ENCODE data around the gene CARD14.

The CARD14 gene

DNA sequence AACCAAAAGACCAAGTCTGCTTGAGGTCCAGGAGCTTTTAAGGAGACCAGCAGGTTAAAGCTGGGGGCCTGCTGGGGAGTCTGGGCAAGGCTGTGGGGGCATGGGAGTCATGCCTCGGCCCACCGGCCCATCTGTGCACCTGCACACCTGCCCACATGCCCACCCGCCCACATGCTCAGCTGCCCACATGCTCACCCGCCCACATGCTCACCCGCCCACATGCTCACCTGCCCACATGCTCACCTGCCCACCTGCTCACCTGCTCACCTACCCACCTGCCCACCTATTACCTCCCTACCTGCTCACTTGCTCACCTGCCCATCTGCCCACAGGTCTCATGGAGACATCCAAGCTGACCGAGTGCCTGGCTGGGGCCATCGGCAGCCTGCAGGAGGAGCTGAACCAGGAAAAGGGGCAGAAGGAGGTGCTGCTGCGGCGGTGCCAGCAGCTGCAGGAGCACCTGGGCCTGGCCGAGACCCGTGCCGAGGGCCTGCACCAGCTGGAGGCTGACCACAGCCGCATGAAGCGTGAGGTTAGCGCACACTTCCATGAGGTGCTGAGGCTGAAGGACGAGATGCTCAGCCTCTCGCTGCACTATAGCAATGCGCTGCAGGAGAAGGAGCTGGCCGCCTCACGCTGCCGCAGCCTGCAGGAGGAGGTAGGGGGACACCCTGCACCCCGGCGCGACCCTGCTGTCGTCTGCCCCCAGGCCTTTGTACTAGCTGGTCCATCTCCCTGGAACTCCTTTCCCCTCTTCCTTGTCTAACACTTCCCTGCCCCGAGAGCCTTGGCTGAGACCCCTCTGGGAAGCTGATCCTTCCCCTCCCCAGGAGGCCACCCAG lies 14.0 kb downstream of the CARD14 start:
- TF ChIP-seq, protein P1, sequence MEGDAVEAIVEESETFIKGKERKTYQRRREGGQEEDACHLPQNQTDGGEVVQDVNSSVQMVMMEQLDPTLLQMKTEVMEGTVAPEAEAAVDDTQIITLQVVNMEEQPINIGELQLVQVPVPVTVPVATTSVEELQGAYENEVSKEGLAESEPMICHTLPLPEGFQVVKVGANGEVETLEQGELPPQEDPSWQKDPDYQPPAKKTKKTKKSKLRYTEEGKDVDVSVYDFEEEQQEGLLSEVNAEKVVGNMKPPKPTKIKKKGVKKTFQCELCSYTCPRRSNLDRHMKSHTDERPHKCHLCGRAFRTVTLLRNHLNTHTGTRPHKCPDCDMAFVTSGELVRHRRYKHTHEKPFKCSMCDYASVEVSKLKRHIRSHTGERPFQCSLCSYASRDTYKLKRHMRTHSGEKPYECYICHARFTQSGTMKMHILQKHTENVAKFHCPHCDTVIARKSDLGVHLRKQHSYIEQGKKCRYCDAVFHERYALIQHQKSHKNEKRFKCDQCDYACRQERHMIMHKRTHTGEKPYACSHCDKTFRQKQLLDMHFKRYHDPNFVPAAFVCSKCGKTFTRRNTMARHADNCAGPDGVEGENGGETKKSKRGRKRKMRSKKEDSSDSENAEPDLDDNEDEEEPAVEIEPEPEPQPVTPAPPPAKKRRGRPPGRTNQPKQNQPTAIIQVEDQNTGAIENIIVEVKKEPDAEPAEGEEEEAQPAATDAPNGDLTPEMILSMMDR (IDR thresholded peaks at IDR 0.05; ENCODE audit: low read depth, low read length) = no peak
- no peak for DNase-seq (ENCODE audit: extremely low read depth, low read depth)

DNA sequence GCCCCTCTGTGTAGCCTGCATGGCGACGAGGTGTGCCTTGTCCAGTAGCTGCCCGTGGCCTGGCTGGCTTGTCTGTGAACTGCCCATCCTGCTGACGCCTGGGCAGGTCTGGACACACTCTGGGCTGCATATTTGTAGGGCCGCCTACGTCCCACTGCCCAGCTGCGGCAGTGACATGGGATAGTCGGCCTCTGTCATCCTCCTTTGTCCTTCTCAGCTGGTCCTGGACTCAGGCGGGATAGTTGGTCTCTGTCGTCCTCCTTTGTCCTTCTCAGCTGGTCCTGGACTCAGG lies 14.5 kb downstream of the CARD14 start:
- TF ChIP-seq, protein P1 (IDR thresholded peaks at IDR 0.05; ENCODE audit: low read depth, low read length) = no peak
- DNase-seq (ENCODE audit: extremely low read depth, low read depth) = no peak

DNA sequence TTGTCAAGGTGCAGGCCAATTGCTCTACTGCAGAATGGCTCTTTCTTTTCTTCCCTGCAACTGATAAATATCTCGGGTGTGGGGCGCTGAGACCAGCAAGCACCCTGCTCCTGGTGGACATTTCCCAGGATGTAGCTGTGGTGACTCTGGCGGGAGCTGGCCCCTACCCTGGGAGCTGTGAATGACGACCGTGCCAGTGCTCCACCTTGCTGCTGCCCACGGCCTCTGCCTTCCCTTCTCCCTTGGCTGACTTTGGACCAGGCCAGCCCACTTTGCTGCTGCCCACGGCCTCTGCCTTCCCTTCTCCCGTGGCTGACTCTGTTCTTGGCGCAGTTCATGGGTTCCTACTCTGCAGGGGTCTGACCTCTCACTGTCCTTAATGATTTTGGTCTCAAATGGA lies 16.1 kb downstream of the CARD14 start:
- DNase-seq (ENCODE audit: extremely low read depth, low read depth) = no peak
- TF ChIP-seq, protein P1 (IDR thresholded peaks at IDR 0.05; ENCODE audit: low read depth, low read length) = no peak

DNA sequence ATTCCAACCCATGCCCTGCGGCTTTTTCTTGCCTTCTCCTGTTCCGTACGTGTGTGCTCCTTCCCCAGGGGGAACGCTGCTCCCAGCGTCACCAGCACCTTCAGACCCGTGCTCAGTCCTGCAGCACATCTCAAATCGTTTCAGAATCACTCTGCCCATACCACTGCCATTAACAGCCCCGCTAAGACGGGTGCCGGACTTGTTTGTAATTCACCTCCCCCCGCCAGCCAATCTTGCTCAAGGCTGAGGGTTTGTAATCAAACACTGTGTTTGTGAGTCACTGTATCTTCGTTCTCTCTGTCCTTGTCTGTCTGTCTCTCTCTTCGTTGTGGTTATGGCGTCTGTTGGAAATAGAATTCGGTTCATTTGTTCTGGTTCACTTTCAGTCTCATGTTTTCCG lies 17.3 kb downstream of the CARD14 start:
- TF ChIP-seq, protein P1 (IDR thresholded peaks at IDR 0.05; ENCODE audit: low read depth, low read length) = no peak
- no peak for DNase-seq (ENCODE audit: extremely low read depth, low read depth)

DNA sequence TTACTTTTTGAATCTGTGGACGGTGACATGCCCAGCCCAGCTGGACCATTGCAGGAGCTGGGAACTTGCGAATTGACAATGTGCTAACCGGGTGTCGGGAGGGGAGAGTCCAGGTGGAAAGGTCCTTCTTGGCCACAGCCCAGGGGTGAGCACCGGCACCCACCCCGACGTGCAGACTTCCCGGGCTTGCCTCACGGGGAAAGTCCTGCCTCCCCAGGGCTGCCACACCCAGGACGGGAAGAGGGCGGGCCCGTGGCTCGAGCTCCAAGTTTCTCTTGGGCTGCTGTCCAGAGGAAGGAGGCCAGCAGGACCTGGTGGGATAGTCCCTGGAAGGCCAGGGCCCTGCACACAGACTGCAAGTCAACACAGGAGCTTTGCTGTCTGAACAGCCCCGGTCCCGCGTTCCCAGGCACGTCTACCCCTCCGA lies 17.7 kb downstream of the CARD14 start:
- TF ChIP-seq, protein P1 (IDR thresholded peaks at IDR 0.05; ENCODE audit: low read depth, low read length) = no peak
- peak; percentile 24 for DNase-seq (ENCODE audit: extremely low read depth, low read depth)

DNA sequence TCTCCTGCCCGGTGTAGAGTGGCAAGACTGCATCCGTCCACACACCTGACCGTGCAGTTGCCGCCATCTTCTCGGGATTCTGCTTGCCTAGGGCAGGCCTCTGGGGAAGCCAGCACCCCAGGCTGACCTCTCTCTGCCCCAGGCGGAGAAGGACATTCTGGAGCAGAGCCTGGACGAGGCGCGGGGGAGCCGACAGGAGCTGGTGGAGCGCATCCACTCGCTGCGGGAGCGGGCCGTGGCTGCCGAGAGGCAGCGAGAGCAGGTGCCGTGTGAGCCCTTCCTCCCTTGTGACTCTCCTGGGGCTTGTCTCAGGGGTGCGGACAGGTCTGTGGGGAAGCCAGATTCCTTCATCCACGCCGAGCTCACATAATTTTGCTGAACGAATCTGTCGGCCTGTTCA lies 19.8 kb downstream of the CARD14 start:
- TF ChIP-seq, protein P1 (IDR thresholded peaks at IDR 0.05; ENCODE audit: low read depth, low read length) = no peak
- DNase-seq (ENCODE audit: extremely low read depth, low read depth) = no peak

DNA sequence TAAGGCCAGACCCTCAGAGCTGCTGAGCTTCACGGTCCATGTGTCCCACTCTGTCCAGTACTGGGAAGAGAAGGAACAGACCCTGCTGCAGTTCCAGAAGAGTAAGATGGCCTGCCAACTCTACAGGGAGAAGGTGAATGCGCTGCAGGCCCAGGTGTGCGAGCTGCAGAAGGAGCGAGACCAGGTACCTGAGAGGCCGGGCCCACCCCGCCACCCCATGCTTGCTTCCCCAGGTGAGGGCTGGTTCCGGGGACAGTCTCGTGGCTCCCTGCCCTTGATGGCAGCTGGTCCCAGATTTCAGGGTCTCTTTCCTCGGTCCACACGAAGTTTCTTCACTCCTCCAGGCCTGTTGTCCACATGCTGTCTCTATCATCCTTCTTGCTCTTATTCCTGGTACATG lies 20.9 kb downstream of the CARD14 start:
- TF ChIP-seq, protein P1 (IDR thresholded peaks at IDR 0.05; ENCODE audit: low read depth, low read length) = no peak
- DNase-seq (ENCODE audit: extremely low read depth, low read depth) = no peak

Data from AG09319 (cell line).